Adrenal gland (tissue), 5 donors: ENCODE data around the gene CAPN13.

Source experiments
- POLR2A ChIP-seq, 2 donors: fragments of 450-650 bp; IDR thresholded peaks; one replicate each; pipeline ENCODE4 v1.6.1; 2017; ENCODE audit warnings: antibody characterized with exemption in 2 of 2, mild to moderate bottlenecking in 2 of 2, moderate library complexity in 1 of 2
- TF ChIP-seq, protein P1 (sequence below), 6 experiments: fragments of 450-650 bp in 4 of 6; fragments of 200-600 bp in 2 of 6; sonication (generic) in 1 of 6; IDR thresholded peaks; 1 replicate in 5 of 6; 2 replicates in 1 of 6; pipeline versions ENCODE4 v1.5.1 to v1.8.0; 2016 to 2021; ENCODE audit warnings: antibody characterized with exemption in 6 of 6, mild to moderate bottlenecking in 2 of 6, moderate library complexity in 1 of 6
- donor health status: DM: no; HTN: no; CAD: no.

DNA sequence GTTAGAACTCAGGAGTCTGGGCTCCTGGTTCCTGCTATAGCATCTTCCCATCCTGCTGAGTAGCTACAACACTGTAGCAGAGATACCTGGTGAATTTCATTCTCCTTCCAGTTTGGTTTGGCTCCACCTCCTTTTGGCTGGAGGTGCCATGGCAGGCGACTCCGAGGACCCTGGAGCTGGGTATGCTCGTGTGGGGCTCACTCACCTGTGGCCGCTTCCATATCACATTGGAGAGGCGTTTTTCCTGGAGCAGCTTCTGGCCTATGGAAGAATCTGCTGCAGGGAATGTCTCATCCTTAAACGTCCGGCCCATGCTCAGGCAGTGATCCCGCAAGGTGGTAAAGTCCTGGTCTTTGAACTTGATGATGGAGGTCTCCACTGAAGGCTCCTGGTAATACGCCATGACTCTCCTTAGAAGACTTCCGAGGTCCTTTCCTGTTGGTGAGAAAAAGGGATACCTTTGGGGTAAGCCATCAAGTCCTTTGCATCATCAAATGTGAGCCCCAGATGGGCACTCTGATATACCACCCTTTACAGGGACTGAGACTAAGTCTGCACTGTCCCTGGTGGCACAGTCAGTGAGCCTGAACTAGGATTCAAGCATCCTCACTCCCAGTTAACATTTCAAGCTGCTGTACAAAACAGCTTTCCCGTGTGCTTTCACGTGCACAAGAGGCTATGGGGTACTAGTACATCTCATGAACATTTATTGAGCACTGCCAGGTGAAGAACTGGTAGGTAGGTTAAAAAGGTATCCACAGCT lies 20.1 kb downstream of the CAPN13 start:
- TF ChIP-seq, protein P1, sequence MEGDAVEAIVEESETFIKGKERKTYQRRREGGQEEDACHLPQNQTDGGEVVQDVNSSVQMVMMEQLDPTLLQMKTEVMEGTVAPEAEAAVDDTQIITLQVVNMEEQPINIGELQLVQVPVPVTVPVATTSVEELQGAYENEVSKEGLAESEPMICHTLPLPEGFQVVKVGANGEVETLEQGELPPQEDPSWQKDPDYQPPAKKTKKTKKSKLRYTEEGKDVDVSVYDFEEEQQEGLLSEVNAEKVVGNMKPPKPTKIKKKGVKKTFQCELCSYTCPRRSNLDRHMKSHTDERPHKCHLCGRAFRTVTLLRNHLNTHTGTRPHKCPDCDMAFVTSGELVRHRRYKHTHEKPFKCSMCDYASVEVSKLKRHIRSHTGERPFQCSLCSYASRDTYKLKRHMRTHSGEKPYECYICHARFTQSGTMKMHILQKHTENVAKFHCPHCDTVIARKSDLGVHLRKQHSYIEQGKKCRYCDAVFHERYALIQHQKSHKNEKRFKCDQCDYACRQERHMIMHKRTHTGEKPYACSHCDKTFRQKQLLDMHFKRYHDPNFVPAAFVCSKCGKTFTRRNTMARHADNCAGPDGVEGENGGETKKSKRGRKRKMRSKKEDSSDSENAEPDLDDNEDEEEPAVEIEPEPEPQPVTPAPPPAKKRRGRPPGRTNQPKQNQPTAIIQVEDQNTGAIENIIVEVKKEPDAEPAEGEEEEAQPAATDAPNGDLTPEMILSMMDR (IDR thresholded peaks at IDR 0.05) = no peak
- no peak for TF ChIP-seq POLR2A (IDR thresholded peaks at IDR 0.05)
